ENCODE results near the gene HMGB2.
A peak's percentile ranks its signal among the peaks of the same experiment; 100 is the strongest.

Gene HMGB2

GRCh38 chr4:173334085-173334890 is at the start of gene HMGB2:
Gene HMGB2 (minus strand): TSS chr4:173334358. CDS start chr4:173333649, 709 bp downstream.
- peak; percentile 99 for DNase-seq (ENCODE audit: low spot score)

GRCh38 chr4:173382349-173382748 is 48.2 kb upstream of the HMGB2 start:
- no peak for DNase-seq (ENCODE audit: low spot score)

- no peak for DNase-seq (ENCODE audit: low spot score)
Measured at GRCh38 chr4:173381610-173382009, 47.5 kb upstream of the HMGB2 start.

GRCh38 chr4:173380987-173381386 is 46.8 kb upstream of the HMGB2 start:
- DNase-seq (ENCODE audit: low spot score) = no peak

- DNase-seq (ENCODE audit: low spot score) = no peak
Measured at GRCh38 chr4:173379929-173380328, 45.8 kb upstream of the HMGB2 start.

GRCh38 chr4:173374588-173374987 is 40.4 kb upstream of the HMGB2 start:
- DNase-seq (ENCODE audit: low spot score) = no peak

- DNase-seq (ENCODE audit: low spot score) = peak; percentile 78
Measured at GRCh38 chr4:173371292-173372192, 37.4 kb upstream of the HMGB2 start.

GRCh38 chr4:173370477-173371291 is 36.5 kb upstream of the HMGB2 start, which contains the start of gene SAP30:
Gene SAP30 (plus strand): TSS chr4:173370954. CDS start chr4:173371183, 229 bp downstream.
- DNase-seq (ENCODE audit: low spot score) = peak; percentile 97

GRCh38 chr4:173370130-173370476 is 35.9 kb upstream of the HMGB2 start:
- DNase-seq (ENCODE audit: low spot score) = no peak

GRCh38 chr4:173367946-173368345 is 33.8 kb upstream of the HMGB2 start:
- DNase-seq (ENCODE audit: low spot score) = peak; percentile 6

- no peak for DNase-seq (ENCODE audit: low spot score)
Measured at GRCh38 chr4:173367285-173367684, 33.1 kb upstream of the HMGB2 start.

GRCh38 chr4:173365359-173365996 is 31.3 kb upstream of the HMGB2 start:
- DNase-seq (ENCODE audit: low spot score) = no peak

GRCh38 chr4:173362666-173363065 is 28.5 kb upstream of the HMGB2 start:
- DNase-seq (ENCODE audit: low spot score) = no peak

- DNase-seq (ENCODE audit: low spot score) = peak; percentile 9
Measured at GRCh38 chr4:173360587-173361221, 26.5 kb upstream of the HMGB2 start.

GRCh38 chr4:173357939-173358338 is 23.8 kb upstream of the HMGB2 start:
- DNase-seq (ENCODE audit: low spot score) = no peak

- no peak for DNase-seq (ENCODE audit: low spot score)
Measured at GRCh38 chr4:173347467-173347866, 13.3 kb upstream of the HMGB2 start.

GRCh38 chr4:173346074-173346473 is 11.9 kb upstream of the HMGB2 start:
- peak; percentile 35 for DNase-seq (ENCODE audit: low spot score)

GRCh38 chr4:173345648-173346047 is 11.5 kb upstream of the HMGB2 start:
- no peak for DNase-seq (ENCODE audit: low spot score)

GRCh38 chr4:173343832-173344397 is 9.8 kb upstream of the HMGB2 start:
- no peak for DNase-seq (ENCODE audit: low spot score)

GRCh38 chr4:173337463-173337862 is 3.3 kb upstream of the HMGB2 start:
- no peak for DNase-seq (ENCODE audit: low spot score)

Data from AG08396 (cell line).